ENCODE data around the gene TPM4. TPM values are rescaled to one million over a fixed set of nuclear protein-coding genes. Genes with fewer than 3 reads are reported as not detected.
"Not testable (repeated sequence)": the region's sequence is repeated elsewhere in the genome, so short reads cannot be mapped to it uniquely, and the experiment has no call there.

TPM4 gene
- 494 TPM for polyA plus RNA-seq (2012; ENCODE audit: missing spikeins)

DNA sequence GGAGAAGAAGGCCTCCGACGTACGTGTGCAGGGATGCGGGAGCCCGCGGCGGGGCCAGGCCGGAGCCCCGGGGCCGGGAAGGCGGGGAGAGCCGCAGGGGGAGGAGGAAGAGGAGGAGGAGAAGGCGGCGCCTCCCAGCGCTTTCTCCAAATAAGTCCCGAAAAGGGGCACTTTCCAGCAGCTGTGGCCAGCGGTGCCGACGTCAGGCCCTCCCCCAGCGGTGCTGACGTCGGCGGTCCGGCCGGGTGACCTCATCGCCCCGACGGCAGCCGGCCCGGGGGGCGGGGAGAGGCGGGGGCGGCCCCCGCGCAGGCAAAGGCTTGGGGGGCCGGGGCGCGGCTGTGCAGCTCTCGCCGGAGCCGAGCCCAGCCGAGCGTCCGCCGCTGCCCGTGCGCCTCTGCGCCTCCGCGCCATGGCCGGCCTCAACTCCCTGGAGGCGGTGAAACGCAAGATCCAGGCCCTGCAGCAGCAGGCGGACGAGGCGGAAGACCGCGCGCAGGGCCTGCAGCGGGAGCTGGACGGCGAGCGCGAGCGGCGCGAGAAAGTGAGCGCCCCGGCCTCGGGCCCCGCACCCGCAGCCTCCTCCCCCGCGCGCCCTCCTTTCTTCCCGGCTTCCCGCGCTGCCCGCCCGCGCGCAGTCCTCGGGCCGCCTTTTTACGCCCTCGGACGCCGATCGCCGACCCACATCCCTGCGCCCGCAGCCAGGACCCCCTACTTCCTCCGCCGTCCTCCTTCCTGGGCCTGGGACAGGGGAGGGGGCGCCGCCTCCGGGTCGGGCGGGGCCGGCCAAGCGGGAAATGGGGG is at the start of gene TPM4:
Gene TPM4, plus strand, starts transcription at position 342 of the 804 bp plus-strand sequence. Its CDS starts 71 bp downstream, at position 413.
- FAIRE-seq (peak; percentile 97), DNase-seq (ENCODE audit: insufficient read length) (peak; percentile 87)

DNA sequence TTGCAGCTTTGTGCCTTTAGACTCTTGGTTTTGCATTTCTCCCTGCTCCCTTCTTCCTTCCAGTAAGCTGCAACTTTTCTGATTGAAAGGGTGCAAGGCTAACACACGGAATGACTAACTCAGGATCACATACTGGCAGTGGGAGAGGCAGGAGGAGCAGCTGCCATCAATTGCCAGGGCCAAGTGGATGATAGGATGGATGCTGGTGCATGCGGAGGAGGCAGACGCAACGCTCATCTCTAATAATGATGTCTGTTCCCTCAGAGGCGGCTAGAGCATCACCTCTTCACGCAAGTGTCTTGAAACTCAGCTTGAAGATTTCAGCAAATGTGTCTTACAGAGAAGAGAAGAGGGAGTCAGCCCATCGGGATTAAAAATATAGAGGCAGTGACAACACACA is 49.5 kb upstream of the TPM4 start:
- DNase-seq (ENCODE audit: insufficient read length) (no peak), FAIRE-seq (no peak)
- no peak for TF ChIP-seq TAF1 (IDR thresholded peaks at IDR 0.05; ENCODE audit: borderline replicate concordance, low read depth, low read length)
- TF ChIP-seq POLR2AphosphoS5 (IDR thresholded peaks at IDR 0.05; ENCODE audit: low read depth, low read length): no peak
- no peak for TF ChIP-seq POLR2A (IDR thresholded peaks at IDR 0.05; ENCODE audit: low read depth, low read length)

More for the DNA sequence above, at the start of gene TPM4:
- peak; percentile 67 for TF ChIP-seq TAF1 (IDR thresholded peaks at IDR 0.05; ENCODE audit: borderline replicate concordance, low read depth, low read length)
- peak; percentile 89 for TF ChIP-seq POLR2AphosphoS5 (IDR thresholded peaks at IDR 0.05; ENCODE audit: low read depth, low read length)
- TF ChIP-seq POLR2A (IDR thresholded peaks at IDR 0.05; ENCODE audit: low read depth, low read length): peak; percentile 95

GRCh38 chr19:16027528-16027927 is 48.8 kb upstream of the TPM4 start:
- TF ChIP-seq POLR2A (IDR thresholded peaks at IDR 0.05; ENCODE audit: low read depth, low read length): no peak
- TF ChIP-seq TAF1 (IDR thresholded peaks at IDR 0.05; ENCODE audit: borderline replicate concordance, low read depth, low read length): no peak
- DNase-seq (ENCODE audit: insufficient read length) (no peak), FAIRE-seq (no peak)

DNA sequence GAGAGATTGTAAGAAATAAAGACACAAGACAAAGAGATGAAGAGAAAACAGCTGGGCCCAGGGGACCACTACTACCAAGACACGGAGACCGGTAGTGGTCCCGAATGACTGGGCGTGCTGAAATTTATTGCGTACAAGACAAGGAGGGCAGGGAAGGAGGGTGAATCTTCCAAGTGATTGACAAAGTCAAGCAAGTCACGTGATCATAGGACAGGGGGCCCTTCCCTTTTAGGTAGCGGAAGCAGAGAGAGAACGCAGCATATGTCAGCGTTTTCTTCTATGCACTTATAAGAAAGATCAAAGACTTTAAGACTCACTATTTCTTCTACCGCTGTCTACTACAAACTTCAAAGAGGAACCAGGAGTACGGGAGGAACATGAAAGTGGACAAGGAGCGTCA is 46.1 kb upstream of the TPM4 start:
- not testable (repeated sequence) for FAIRE-seq

DNA sequence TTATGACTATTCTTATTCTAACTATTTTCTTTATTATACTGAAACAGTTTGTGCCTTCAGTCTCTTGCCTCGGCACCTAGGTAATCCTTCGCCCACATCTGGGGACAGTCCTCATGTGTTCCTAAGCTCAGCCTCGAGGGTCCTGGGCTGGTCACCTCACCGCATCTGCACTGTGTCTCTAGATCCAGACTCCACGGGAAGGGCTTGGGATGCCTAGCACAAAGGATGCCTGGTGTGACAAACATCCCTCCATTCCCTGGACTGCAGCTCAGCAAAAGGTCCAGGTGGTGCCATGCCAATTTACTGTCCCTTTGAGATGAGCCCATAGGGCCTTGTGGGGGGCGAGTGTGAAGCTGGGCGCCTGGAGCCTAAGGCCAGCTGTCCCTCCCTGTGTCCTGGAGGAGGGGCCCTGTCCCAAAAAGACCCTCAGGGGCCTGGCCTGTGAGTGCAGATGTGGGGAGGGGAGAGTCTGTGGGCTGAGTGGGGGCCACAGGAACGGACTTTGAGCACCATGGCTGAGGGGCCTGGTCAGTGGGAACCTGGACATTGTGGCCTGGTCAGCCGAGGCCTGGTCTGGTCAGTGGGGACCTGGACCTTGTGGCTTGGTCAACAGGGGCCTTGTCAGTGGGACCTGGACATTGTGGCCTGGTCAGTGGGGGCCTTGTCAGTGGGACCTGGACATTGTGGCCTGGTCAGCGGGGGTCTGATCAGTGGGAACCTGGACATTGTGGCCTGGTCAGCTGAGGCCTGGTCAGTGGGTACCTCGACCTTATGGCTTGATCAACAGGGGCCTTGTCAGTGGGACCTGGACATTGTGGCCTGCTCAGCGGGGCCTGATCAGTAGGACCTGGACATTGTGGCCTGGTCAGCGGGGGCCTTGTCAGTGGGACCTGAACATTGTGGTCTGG is 45.1 kb upstream of the TPM4 start:
- TF ChIP-seq POLR2AphosphoS5 (IDR thresholded peaks at IDR 0.05; ENCODE audit: low read depth, low read length) (no peak), POLR2A (IDR thresholded peaks at IDR 0.05; ENCODE audit: low read depth, low read length) (no peak), TAF1 (IDR thresholded peaks at IDR 0.05; ENCODE audit: borderline replicate concordance, low read depth, low read length) (no peak)
- FAIRE-seq (no peak), DNase-seq (ENCODE audit: insufficient read length) (no peak)

More for the DNA sequence above, 46.1 kb upstream of the TPM4 start:
- DNase-seq (ENCODE audit: insufficient read length): not testable (repeated sequence)

DNA sequence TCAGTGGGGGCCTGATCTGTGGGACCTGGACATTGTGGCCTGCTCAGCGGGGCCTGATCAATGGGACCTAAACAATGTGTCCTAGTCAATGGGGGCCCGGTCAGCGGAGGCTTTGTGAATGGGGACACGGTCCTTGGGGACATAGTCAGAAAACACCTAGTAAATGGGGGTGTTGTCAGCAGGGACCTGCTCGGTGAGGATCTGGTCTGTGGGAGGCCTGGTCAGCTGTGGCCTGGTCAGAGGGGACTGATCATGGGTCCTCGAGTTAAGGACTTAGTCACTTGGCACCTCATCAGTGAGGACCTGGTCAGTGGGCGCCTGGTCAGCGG is 44.5 kb upstream of the TPM4 start:
- DNase-seq (ENCODE audit: insufficient read length) (no peak), FAIRE-seq (no peak)
- no peak for TF ChIP-seq TAF1 (IDR thresholded peaks at IDR 0.05; ENCODE audit: borderline replicate concordance, low read depth, low read length)
- TF ChIP-seq POLR2AphosphoS5 (IDR thresholded peaks at IDR 0.05; ENCODE audit: low read depth, low read length): no peak
- TF ChIP-seq POLR2A (IDR thresholded peaks at IDR 0.05; ENCODE audit: low read depth, low read length): no peak

GRCh38 chr19:16032509-16033135 is 43.7 kb upstream of the TPM4 start:
- DNase-seq (ENCODE audit: insufficient read length) (peak; percentile 16), FAIRE-seq (no peak)
- TF ChIP-seq TAF1 (IDR thresholded peaks at IDR 0.05; ENCODE audit: borderline replicate concordance, low read depth, low read length) (no peak), POLR2AphosphoS5 (IDR thresholded peaks at IDR 0.05; ENCODE audit: low read depth, low read length) (no peak), POLR2A (IDR thresholded peaks at IDR 0.05; ENCODE audit: low read depth, low read length) (no peak)

- FAIRE-seq: no peak
- no peak for TF ChIP-seq POLR2A (IDR thresholded peaks at IDR 0.05; ENCODE audit: low read depth, low read length)
- no peak for TF ChIP-seq TAF1 (IDR thresholded peaks at IDR 0.05; ENCODE audit: borderline replicate concordance, low read depth, low read length)
- TF ChIP-seq POLR2AphosphoS5 (IDR thresholded peaks at IDR 0.05; ENCODE audit: low read depth, low read length): no peak
Measured at GRCh38 chr19:16033136-16033530, 43.2 kb upstream of the TPM4 start.

DNA sequence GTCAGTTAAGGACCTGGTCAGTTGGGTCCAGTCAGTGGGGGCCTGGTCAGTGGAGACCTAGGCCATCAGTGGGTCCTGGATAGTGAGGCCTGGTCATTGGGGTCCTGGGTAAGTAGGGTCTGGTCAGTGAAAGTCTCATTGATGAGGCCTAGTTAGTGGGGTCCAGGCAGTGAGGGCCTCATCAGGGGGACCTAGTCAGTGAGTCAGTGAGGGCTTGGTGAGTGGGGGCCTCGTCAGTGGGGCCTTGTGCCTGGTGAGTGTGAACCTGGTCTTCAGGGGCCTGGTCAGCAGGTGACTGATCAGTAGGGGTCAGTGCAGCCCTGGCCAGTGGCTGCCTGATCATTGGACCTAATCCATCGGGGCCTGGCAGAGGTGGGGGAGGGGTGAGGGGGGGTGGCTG is 42.6 kb upstream of the TPM4 start:
- FAIRE-seq: no peak
- peak; percentile 12 for DNase-seq (ENCODE audit: insufficient read length)
- no peak for TF ChIP-seq TAF1 (IDR thresholded peaks at IDR 0.05; ENCODE audit: borderline replicate concordance, low read depth, low read length)
- no peak for TF ChIP-seq POLR2AphosphoS5 (IDR thresholded peaks at IDR 0.05; ENCODE audit: low read depth, low read length)
- TF ChIP-seq POLR2A (IDR thresholded peaks at IDR 0.05; ENCODE audit: low read depth, low read length): no peak

More at GRCh38 chr19:16033136-16033530, 43.2 kb upstream of the TPM4 start:
- DNase-seq (ENCODE audit: insufficient read length): no peak

DNA sequence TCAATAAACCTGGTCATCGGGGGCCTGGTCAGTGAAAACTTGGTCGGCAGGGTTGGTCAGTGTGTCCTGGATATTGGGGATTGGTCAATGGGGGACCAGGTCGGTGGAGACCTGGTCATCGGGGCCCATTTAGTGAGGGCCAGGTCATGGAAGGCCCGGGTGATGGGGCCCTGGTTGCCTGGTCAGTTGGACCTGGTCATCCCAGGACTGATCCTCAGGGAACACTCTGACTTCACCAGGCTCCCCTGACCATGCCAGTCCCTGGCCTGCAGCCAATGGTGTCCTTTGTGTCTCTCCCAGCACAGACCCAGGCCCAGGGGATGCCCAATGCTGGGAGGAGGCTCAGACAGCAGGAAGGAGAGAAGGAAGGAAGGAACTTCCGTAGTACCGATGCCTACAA is 42.1 kb upstream of the TPM4 start:
- TF ChIP-seq TAF1 (IDR thresholded peaks at IDR 0.05; ENCODE audit: borderline replicate concordance, low read depth, low read length) (no peak), POLR2AphosphoS5 (IDR thresholded peaks at IDR 0.05; ENCODE audit: low read depth, low read length) (no peak)
- FAIRE-seq: no peak
- DNase-seq (ENCODE audit: insufficient read length): peak; percentile 17

DNA sequence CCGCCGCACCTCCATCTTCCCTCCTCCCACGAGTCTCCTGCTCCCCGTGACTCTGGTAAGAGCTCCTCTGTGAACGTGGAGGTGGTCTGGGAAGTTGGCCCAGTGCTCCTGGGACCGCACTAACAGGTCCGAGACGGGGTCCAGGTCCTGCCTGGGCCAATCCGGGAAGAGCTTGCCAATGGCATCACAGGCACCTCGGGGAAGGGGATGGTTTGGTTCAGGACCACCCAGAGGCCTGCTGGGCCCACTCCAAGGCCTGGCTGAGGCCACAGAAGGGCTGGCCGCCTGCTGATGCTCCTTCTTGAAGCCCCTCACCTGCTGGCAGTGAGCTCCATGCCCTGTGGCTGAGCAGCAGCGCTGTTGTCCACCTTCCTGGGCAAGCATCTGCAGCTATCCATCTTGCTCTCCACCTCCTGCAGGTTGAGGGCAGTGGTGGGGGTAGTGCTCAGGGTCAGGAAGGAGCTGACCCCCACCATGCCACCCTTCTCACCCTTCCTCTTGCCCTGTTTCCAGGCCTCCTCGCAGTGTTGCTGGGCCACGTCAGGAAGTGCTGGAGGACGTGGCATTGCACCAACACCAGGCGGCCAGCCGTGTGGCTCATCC is 41.2 kb upstream of the TPM4 start:
- TF ChIP-seq POLR2AphosphoS5 (IDR thresholded peaks at IDR 0.05; ENCODE audit: low read depth, low read length): no peak
- no peak for TF ChIP-seq TAF1 (IDR thresholded peaks at IDR 0.05; ENCODE audit: borderline replicate concordance, low read depth, low read length)
- no peak for TF ChIP-seq POLR2A (IDR thresholded peaks at IDR 0.05; ENCODE audit: low read depth, low read length)
- DNase-seq (ENCODE audit: insufficient read length) (peak; percentile 33), FAIRE-seq (no peak)
